ENCODE measurements around the gene RBM22.

RBM22 gene

DNA sequence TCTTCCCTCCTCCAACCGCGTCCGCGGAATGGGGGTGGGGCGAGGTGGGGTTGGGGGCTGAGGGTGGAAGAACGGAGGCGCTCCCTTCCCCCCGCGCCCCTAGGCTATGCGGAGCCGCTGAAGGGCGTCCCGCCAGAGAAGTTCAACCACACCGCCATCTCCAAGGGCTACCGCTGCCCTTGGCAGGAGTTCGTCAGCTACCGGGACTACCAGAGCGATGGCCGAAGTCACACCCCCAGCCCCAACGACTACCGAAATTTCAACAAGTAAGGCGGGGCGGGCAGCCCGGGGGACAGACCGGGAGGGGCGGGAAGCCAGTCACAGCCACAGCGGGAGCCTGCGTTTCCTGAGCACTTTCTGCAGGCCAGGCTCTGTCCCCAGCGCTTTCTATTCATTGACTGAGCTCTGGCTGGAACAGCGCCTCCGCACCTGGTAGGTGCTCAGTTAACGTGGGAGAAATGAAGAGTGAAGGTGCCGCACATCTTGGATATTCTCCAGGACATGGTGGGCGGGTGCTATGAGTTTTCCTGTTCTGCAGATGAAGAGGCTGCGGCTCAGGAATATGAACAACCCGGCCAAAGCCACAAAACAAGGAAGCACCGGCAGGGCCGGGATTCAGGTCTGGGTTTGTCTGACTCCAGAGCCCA lies 28.5 kb downstream of the RBM22 start:
- DNase-seq = no peak

DNA sequence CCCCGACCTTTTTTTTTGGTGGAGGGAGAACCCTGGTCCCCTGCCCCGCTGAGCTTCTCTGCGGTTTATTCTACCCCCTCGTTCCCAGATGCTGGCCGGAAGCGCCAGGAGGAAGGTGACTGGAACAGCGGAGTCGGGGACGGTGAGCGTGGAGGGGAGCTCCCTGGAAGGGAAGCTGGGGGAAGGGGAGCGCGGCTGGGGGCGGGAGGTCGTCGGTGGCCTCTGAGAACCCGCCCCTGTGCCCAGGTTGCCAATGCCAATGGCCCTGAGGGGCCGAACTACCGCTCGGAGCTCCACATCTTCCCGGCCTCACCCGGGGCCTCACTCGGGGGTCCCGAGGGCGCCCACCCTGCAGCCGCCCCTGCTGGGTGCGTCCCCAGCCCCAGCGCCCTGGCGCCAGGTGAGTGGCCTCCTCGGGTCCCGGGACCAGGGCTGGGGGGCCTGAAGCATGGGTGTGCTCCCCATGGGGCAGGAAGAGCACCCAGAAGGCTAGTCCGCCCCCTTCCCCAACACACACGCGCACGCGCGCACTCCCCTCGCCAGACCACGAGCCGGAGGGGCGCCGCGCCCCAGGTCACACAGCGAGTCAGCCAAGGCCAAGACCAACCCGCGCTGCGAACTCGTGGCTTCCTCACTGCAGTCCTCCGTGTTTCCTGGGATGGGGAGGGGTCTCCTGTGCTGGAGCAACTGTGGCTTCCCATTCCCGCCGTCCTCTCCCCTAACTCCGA lies 29.2 kb downstream of the RBM22 start:
- no peak for DNase-seq

DNA sequence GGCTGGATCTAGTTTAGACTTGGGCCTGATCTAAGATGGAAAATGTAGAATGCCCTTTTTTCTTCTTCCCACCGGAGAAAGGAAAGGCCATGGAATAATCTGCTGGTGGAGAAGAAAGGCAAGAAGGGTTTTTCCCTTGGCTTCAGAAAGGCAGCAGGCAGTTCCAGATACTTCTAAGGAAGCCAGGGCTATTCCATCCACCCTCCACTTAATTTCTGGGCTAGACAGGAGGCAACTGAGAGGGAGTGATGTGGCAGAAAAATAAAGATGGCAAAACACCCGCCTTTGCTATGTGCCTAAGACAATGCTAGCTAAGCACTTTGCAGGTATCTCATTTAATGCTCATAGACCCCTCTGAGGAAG lies 29.9 kb downstream of the RBM22 start:
- no peak for DNase-seq

DNA sequence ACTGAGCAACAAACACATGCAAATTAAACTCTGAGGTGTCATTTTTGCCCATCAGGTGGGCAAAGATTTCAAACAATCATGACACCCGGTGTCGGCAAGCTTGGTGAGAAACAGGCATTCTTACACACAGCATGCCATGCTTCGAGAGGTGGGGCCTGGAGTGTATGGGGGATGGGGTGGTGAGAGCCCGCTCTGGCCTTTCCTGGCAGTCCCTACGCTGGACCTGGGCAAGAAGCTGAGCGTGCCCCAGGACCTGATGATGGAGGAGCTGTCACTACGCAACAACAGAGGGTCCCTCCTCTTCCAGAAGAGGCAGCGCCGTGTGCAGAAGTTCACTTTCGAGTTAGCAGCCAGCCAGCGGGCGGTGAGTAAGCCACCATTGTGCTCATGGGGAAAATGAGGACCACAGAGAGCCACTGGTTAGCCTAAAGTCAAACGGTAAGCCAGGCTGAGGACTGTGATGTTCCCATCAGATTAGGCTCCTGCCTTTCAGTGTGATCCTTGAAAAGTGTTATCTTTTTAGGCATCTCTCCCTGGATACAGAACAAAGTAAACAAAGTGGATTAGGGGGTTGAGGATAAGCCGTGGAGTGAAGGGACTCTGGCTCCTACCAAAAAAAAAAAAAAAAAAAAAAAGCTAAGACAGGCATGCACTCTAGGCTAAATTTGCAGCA lies 30.5 kb downstream of the RBM22 start:
- DNase-seq = no peak

DNA sequence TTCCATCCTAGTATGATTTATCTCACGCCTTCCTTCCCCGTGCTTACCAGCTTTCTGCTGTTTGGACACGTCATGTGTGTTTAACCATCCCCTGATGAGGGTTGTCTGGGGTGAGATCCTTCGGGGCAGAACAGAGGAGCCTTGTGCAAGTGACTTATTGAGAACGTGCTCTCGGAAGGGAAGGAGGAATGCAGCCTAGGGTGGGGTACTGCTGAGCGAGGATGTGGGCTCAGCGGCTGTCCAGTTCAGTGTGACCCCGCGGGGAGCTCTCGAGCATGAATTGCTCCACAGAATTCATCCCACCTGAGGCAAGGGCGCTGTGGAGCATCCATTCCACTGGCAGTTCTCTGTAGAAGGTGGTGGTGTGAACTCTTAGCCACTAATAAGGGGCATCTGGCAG lies 35.8 kb downstream of the RBM22 start:
- no peak for DNase-seq

DNA sequence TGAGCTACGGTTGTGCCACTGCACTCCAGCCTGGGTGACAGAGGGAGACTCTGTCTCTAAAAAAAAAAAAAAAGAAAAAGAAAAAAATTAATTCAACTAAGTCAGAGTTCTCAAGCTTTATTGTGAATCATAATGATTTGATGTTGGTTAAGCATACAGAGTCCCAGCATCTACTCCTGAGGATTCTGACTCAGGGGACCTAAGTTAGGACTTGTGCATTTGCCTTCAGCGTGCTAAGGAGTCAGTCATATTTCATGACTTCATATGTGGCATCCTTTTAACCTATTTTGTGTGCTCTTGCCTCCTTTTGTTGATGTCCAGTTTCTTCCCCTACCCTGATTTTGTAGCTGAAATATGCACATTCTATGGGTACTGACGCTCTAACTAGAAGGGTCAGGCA lies 36.9 kb downstream of the RBM22 start:
- no peak for DNase-seq

DNA sequence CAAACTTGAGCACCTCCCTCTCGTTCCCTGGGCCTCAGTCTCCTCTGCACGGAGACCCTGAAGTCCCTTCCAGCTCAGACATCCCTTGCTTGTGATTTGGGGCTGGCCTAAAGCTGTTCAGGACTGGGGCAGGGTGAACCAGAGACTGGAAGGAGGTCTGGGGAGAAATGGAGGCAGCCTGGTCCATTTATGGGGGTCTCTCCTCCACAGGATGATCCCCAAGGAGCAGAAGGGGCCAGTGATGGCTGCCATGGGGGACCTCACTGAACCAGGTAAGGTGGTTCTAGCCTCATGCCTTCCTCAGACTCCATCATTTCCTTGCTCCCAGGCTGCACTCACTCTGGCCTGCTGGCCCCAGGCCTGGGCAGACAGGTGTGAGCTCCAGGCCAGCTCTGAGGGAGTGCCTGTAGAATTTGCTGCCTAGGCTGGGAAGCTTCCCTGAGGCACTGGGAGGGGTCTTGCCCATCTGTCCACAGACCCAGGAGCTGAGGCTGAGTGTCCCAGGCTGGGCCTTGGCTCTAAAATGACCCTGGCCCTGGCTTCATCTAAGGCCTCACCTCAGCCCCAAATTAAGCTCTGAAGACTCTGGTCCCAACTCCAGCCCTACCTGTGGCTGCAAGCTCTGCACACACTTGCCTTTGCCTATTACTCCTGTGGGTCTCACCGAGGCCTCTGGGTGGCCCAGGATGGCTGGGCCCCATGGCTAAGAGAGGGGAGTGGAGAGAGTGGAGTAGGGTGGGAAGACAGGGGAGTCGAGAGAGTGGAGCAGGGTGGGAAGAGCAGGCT lies 37.9 kb downstream of the RBM22 start:
- DNase-seq = no peak

DNA sequence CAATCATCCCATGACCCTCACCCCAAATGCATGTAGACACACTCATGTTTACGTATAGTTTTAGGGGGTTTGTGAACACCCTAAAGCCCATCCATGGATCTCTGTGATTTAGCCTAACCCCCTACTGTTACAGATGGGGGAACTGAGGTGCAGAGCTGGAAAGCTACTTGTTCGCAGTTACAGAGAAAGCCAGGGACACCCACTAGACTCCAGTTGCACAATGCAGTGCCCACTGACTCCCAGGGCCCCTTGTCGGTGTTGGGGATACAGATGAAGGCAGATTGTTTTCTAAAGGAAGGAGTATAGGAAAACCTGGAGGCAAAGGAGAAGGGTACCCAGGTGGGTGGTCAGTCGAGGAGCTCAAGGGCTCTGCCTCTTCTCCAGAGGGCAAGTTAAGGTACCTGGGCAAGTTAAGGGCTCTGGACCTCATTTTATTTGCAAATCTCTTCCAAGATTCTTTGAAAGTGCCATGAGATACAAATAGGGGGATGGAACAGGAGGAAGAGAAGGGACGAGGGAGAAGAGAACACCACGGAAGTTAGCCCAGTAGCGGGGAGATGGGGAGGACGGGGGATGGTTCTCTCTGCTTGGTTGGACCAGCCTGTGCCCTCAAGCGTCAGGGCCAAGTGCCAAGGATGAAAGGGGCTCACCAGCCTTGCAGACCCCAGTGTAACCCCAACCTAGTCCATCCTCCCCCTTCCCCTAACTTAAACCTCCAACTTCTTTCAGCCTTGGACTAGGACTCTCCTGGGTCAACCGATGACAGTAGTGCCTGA lies 38.9 kb downstream of the RBM22 start:
- no peak for DNase-seq

DNA sequence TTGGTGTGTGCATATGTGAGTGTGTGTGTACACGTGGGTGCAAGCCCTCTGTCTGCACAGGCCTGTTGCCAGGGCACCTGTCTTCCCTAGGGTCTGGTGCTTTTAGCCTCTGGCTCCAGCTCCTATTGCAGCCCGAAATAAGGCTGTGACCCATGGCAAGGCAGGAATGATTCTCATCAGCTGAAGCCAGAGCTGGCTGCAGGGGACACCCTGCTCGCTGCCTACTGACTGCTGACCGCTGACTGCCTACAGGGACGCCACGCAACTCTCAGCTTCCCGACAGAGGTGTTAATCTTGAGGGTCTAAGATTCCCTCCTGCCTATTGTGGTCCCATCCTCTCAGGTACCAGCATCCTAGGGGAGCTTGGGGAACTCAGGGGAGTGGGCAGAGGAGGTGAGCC lies 39.8 kb downstream of the RBM22 start, which contains the start of gene MYOZ3:
MYOZ3 (plus strand) TSS at position 166 of the 400 bp plus-strand sequence. CDS start 1,691 bp downstream, outside the sequence.
- no peak for DNase-seq

DNA sequence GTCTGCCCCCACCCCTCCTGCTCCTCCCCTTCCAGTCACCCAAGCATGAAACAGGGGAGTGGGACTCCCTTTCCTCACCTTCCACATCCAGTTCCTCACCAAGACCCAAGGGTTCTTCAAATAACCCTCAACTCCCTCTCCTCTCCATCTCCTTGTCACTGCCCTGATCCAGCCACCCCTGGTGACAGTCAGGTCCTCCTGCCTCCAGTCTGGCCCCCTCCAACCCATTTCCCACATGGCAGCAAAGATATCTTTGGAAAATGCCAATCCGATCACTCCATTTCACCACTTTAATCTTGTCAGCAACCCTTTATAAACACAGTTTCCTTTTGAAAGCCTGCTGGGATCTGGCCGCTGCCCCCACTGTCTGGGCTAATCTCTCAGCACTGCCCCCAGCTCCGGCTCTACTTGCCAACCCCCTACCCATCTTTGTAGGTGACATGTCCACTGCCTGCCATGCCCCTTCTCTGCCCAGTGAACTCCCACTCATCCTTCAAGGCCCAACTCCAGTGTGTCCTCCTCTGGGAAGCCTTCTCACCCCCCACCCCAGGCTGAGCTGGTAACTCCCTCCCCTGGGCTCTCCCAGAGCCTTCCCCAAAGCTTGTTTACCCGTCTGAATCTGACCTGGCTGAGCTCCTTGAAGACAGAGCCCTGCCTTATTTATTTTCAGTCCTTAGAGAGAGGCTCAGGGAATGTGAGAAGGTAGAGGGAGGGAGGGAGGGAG lies 40.6 kb downstream of the RBM22 start:
- no peak for DNase-seq

DNA sequence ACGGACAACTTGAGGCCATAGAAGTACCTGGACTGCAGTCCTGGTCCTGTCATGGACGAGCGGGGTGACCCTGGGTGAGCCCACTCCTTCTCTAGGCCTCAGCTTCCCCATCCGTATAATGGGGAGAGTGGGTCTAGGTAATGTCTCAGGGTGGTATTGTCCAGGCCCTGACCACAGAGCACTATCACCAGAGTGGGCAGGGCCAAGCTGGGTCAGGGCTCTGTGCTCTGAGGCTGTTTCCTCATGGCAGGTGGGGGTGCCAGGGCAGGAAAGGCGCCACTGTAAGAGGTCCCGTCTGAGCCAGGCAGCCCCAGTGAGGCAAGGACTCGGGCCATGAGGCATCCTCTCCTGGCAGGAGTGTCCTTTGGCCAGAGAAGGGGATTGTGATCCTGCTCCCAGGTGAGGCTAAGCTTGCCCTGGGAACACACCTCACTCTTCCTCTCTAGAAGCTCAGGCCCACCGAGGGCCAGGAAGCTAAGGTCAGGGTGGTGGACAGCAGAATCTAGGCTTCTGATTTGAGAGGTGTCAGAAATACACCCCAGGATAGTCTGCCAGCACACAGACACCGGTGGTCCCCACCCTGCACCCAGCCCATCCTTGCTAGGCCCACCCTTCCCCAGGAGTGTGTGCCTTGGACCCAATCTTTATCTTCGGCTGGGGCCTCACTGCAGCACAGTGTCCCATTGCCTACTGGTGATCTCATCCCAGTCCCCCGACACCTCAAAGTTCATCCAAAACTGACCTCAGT lies 41.3 kb downstream of the RBM22 start:
- DNase-seq = no peak

DNA sequence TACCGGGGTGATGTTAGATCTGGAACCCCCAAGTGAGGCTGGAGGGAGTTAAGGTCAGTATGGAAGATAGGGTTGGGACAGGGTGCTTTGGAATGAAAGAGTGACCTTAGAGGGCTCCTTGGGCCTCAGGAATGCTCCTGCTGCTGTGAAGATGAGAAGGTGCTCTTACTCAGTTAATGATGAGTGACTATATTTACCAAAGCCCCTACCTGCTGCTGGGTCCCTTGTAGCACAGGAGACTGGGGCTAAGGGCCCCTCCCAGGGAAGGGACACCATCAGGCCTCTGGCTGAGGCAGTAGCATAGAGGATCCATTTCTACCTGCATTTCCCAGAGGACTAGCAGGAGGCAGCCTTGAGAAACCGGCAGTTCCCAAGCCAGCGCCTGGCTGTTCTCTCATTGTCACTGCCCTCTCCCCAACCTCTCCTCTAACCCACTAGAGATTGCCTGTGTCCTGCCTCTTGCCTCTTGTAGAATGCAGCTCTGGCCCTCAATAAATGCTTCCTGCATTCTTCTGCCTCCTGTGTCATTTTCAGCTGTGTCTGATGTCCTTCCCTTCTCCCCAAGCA lies 42.1 kb downstream of the RBM22 start:
- DNase-seq = no peak

DNA sequence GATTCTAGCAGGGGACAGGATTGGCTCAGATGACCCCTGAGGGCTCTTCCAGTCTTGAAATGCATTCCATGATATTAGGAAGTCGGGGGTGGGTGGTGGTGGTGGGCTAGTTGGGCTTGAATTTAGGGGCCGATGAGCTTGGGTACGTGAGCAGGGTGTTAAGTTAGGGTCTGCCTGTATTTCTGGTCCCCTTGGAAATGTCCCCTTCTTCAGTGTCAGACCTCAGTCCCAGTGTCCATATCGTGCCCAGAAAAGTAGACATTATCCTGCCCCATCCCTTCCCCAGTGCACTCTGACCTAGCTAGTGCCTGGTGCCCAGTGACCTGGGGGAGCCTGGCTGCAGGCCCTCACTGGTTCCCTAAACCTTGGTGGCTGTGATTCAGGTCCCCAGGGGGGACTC lies 42.7 kb downstream of the RBM22 start:
- no peak for DNase-seq

DNA sequence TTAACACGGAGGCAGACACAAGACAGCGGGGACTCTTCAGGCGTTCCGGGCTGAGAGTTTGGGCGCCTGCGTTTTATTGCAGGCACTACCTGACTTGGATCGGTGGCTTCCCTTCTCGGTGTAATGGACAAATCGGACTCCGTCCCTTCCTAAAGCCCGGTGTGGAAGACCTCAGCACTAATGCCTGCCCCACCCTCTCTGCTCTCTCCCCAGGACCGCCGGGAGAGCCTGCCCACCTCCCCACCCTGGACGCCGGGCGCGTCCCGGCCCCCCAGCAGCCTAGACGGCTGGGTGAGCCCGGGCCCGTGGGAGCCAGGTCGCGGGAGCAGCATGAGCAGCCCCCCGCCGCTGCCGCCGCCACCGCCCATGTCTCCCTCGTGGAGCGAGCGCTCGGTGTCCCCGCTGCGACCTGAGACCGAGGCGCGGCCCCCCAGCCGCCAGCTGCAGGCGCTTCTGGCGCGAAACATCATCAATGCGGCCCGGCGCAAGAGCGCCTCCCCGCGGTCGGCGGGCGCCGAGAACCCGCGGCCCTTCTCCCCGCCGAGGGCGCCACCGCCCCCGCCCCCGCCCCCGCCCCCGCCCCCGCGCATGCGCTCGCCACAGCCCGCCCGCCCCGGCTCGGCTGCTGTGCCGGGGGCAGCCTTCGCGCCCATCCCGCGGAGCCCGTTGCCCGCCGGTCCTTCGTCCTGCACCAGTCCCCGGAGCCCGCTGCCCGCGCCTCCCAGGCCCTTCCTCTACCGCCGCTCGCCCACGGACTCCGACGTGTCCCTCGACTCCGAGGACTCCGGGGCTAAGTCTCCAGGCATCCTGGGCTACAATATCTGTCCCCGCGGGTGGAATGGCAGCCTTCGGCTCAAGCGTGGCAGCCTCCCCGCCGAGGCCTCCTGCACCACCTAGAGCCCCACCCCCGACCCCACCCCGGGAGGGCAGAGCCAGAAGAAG lies 44.4 kb downstream of the RBM22 start:
- DNase-seq = no peak

DNA sequence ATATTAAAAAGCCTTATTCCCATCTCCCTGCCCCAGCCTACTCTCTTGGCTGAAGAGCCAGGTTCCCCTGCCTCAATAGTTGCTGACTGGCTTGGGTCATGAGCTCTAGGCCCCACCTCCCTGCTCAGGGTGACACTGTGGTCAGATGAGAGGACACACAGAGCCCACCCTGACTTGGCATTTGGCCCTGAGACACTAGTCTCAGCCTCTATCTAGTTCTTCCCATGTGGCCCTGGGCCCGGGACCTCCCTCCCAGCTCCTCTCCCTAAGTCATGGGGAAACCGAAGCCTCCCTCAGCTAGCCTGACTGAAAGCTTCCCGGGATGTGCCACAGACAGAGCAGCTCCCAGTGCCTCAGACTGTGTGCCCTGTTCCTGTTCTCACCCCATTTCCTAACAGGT lies 45.6 kb downstream of the RBM22 start:
- DNase-seq = no peak

DNA sequence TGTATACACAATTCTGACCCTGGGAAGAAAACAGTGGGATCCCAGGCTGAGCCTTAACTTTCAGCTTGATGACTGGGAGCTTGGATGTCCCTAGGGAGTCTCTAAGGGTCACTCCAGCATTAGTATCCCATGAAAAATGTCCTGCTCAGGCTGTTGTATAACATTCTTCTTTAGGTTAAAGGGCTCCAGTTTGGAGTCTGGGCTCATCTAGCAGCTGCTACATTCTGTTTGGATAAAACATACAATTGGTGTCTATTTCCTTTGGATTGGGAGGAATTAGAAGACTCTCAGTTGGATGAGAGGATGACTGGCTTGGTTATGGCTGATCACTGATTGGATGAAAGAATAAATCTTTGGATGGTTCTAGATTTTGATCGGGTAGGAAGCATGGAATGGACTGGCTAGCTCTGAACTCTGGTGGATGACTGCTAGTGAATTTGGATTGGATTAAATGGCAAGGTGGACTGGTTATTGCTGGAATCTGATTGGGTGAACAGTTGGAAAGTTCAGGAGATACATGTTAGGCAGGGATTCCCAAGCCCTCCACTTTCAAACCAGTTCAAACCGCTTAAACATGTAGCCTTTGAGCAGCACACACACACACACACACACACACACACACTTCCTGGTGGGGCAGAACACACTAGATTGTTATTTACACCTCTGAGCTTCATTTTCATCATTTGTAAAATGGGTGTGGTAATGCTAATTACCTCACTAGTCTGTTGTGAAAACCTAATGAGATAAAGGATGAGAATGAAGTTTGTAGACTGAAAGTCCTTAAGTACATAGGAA lies 46.9 kb downstream of the RBM22 start:
- DNase-seq = no peak

DNA sequence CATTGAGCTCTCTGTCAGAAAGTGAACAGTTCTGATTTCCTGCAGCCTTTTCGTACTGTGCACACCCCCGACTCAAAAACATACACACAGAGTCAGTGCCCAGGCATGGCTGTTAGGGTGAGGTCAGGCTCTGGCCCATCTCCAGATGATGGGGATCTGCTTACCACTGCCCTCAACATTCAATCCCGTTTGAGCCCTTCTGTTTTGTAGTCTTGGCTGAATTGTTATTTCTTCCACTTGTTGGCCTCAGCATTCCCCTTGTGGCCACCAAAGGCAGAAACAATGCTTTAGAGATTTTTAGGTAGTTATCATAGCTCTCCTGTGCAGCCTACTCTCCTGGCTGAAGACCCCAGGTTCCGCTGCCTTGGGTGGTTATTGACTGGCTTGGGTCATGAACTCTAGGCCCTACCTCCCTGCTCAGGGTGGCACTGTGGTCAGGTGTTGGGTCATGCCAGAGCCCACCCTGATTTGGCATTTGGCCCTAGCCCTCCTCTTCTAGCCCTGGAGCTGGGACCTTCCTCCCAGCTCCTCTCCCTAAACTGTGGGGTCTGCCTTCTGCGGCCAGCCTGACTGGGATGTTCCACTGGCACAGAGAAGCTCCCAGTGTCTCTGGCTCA lies 47.6 kb downstream of the RBM22 start:
- DNase-seq = no peak

Measured in NCI-H187 treated with DMSO at 0.1 percent for 48 hours (cell line).